HG03097 (cell line): ENCODE results near the gene NECTIN4.
A peak's percentile ranks its signal among the peaks of the same experiment; 100 is the strongest.

ENCODE experiments used
- ATAC-seq: cut with Tn5 transposase; IDR thresholded peaks from one replicate; pipeline ENCODE4 v1.9.1; 2021; ENCODE audit not compliant: unreplicated experiment, low FRiP score

NECTIN4 gene

DNA sequence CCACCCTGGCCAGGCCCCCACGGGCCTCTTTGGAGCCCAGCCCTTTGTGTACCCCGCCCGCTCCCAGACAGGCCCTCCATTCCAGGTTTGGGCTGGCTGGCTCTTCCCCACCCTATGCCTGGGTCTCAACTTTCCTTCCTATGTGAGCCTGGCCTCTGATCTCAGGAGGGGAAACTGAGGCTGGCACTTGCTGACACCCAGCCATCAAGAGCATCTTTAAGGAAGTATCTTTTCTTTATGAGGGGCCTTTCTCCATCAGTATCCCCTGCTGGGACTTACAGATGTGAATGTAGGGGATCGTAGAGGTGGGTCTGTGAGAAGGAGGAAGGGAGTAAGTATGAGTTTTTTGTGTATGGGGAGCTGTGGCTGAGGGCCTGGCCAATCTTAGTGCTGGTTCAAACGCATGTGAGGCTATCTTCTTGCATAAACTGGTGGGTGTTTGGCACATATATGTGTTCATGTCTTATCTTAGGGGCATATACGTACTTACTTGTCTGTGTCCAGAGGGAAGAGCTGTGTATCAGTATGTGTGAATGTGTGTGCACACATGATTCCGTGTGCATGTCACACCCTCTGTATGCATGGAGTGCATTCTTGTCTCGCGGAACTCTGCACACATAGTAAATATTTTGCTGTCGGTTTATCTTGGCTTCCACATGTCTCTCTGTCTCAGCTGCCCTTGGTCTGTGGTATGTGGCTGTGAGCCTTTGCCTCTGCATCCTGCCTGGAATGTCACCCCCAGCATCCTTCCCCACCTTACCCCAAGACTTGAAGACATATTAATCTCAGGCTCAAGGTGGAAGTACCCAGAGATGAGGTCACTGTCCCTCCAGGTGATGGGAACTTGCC, 5.4 kb downstream of the NECTIN4 start:
- ATAC-seq: no peak

DNA sequence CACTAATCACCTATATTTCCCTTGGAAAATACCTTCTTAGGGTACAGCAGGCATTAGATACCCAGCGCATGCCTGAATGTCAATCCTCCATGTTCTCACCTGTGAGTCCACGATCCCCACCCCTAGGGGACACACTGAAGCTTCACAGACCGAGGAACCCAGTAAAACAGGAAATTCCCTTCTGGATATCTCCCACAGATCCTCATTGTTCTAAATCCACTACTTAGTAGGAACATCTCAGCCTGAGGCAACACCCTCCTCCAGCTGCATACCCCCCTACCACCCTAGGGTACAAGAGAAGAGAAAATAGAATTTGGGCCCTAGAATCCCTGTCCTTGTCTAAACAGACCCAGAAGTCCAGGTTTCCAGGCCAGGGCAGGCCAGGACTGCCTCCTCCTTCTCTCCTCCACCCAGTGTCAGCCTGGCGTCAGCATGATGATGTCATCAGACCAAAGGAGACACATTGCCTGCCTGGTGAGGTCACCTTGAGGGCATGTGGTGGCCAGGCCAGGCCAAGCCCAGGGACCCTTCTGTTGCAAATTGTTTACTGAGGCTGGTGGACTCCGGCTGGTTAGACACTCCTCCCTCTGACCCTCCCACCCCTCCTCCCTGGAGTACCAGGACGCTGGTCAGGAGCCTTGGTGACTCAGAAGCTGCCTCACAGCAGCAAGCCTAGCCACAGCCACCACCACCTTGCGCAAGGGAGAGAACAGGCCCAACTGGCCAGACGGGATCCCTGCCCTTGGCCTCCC, 6.2 kb downstream of the NECTIN4 start:
- no peak for ATAC-seq

DNA sequence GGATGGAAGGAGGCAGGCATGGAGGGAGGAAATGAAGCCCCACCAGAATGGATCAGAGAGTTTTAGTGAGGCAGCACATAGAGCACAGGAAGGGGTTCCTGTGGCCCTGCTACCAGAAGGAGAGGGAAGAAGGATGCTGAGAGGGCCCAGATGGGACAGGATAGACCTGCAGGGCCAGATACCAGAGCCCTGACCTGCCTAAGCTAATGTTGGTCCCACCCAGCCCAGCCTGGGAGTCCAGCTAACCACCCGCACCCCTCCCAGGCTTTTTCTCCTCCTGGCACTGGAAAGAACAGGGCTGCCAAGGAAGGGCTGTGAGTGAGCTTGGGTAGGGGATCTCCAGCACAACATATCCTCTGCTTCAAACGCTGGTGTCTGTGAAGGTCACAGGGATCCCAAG, 6.9 kb downstream of the NECTIN4 start:
- no peak for ATAC-seq

- ATAC-seq: no peak
These were observed 7.8 kb downstream of the NECTIN4 start for GRCh38 chr1:161081519-161081918.

GRCh38 chr1:161080441-161081405, 8.6 kb downstream of the NECTIN4 start:
- ATAC-seq: no peak

- ATAC-seq: no peak
These were observed 9.8 kb downstream of the NECTIN4 start for GRCh38 chr1:161079436-161080110.

DNA sequence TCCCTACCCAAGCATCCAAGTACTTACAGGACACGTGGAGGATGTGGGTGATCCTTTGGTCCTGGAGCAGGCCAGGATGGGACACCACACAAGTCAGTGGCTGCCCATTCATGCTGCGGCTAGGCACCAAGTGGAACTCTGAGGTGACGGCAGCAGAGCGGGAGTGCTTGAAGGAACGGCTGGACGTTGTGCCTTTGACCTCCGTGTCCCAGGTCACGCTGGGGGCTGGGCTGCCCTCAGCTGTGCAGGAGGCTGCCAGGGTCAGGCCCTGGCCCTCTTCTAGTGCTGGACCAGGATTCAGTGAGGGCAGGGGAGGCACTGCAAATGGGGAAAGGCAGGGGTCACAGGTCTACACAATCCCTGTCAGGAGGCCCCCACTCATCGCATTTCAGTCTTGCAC, 11.9 kb downstream of the NECTIN4 start:
- no peak for ATAC-seq

GRCh38 chr1:161076410-161076809, 12.9 kb downstream of the NECTIN4 start:
- ATAC-seq: no peak

- ATAC-seq: no peak
These were observed 14.5 kb downstream of the NECTIN4 start for GRCh38 chr1:161074676-161075368.

DNA sequence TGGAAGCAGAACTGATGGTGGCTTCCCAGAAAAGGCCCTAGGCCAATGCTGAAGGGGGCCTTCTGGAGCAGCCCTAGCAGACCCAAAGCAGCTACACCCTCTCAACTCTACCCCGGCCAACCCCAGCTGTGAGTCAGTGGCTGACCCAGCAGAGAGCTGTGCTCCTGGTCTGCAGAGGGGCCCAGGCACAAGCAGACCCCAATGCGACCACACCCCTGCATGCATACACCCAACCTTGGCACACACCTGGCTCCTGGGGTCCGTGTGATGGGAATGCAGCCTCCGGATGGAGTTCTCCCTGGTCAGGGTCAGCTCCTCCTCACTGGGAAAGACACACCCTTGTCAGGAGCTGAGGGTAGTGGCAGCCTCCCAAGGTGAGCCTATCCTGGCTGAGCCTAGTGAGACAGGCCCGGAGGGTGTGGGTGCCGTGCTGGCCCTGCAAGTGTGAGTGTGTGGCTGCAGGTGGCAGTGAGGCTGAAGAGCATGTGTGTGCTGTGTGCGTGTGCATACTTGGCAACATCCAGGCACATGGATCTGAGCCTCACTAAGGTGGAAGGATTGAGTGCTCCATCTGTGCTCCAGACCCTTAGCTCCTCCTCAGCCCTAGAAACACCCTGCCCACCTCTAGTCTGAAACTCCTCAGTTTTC, 15.8 kb downstream of the NECTIN4 start:
- no peak for ATAC-seq

DNA sequence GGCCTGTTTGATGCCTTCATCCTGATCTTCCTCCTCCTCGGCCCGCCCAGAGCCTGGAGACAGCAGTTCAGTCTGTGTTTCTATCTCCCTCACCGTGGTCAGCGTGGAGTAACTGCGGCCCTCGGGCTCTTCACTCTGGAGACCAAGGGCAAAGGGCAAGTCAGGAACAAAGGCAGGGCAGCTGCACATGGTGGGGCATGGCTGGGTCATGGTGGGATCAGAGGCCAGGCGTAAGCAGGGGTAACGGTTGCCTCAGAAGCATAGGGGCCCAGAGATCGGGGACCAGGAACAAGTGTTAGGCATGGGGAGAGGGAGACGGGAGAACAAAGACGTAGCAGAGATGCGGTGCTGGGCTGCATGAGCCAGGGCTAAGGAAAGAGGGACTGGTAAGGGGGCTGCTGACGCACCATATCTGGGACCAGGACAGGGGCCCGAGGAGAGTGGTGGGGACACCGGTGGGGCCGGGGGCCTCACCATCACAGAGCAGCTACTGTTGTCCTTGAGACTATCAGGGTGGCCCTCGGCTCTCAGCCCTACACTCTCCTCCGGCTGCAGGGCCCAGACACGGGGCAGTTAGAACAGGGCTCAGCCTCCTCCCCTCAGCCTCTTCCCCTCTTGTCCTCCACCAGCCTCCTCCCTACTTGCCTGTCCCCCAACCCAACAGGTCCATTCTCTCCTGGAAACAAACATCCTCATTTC, 16.5 kb downstream of the NECTIN4 start:
- ATAC-seq: no peak

- no peak for ATAC-seq
These were observed 17.4 kb downstream of the NECTIN4 start for GRCh38 chr1:161071886-161072371.

GRCh38 chr1:161070761-161071160, 18.6 kb downstream of the NECTIN4 start:
- no peak for ATAC-seq

- peak; percentile 72 for ATAC-seq
These were observed 19.6 kb downstream of the NECTIN4 start, which contains the start of gene ARHGAP30 for GRCh38 chr1:161069731-161070270. ARHGAP30 (minus strand) TSS chr1:161069891; CDS start chr1:161069624, 267 bp downstream.

- ATAC-seq: no peak
These were observed 20.1 kb downstream of the NECTIN4 start for GRCh38 chr1:161069241-161069640.

DNA sequence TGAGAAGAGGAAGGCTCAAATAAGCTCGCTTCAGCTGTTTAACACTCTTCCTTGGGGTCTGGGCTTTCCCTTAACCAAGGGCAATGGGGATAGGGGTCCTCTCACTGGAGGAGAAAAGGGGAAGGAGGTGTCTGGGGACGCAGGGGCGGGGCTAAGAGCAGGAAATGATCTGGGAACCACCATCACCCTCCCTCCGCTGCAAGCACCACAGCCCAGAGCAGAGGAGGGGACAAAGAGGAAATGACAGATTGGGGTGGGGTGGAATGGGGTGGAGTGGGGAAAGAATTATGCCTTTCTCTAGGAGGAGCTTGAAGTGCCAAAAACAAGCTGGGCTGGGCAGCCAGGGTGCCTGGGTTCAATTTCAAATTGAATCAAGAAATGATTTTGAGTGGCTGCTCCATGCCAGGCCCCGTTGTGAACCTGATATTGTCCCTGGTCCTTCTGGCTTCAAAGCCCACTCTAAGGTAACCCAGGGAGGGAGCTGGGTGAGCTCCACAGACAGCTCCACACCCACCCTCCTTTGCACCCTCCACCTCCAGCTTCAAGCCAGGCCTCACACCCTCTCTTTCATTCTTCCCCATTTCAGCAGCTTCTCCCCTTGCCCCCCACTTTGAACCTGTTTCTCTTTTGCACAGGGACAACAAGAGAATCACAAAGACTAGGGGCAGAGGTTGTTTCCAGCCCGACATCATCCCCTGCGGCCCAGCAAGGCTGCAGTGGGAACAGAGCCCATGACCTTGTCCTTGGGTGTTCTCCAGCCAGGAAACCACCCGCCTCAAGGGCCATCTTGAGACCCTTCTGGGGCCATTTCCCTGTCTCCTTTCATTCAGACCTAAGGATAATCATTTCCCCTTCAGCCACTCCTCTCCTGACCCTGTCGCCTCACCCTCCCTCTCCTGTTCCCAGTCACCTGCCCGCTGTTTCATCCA, 20.8 kb downstream of the NECTIN4 start:
- ATAC-seq: peak; percentile 30

- ATAC-seq: no peak
These were observed 22.7 kb downstream of the NECTIN4 start for GRCh38 chr1:161066694-161067093.
